ENCODE data around the gene LINGO1. TPM values are rescaled to one million over a fixed set of nuclear protein-coding genes. Genes with fewer than 3 reads are reported as not detected.

Gene LINGO1
- total and polyA plus RNA-seq, 2 donors (not counting 1 experiment from before 2014, with no cell fraction given) = not detected

- peaks cover 0 to 27% (median 3%) of the 10 kb centered on the region in 4 experiments for H3K27me3 ChIP-seq (replicated peaks in 1 of 4; ENCODE audit: control extremely low read depth in 1 of 4, control insufficient read depth in 3 of 4, insufficient read depth in 4 of 4, low read length in 3 of 4)
- no peak overlapping the region for H3K4me3 ChIP-seq (ENCODE audit: control extremely low read depth in 1 of 5, extremely low read depth in 1 of 5, insufficient read depth in 1 of 5, low read depth in 2 of 5, low read length in 4 of 5)
- H3K4me2 ChIP-seq (replicated peaks; ENCODE audit: low read depth, low read length, poor library complexity, severe bottlenecking) = no peak overlapping the region
- ChIA-PET CTCF (no interaction called here), POLR2A (no interaction called here)
- H3K79me2 ChIP-seq (ENCODE audit: control insufficient read depth, insufficient read depth, low read length) = no peaks in the 10 kb centered on the region
- no peaks in the 10 kb centered on the region for H3K36me3 ChIP-seq (replicated peaks in 1 of 2; ENCODE audit: control extremely low read depth in 1 of 2, control insufficient read depth in 1 of 2, extremely low read depth in 1 of 2, insufficient read depth in 2 of 2, low read length in 1 of 2)
- H3K9me3 ChIP-seq (ENCODE audit: control extremely low read depth in 1 of 3, control insufficient read depth in 2 of 3, insufficient read depth in 1 of 3, low read length in 2 of 3) = peaks cover 0 to 18% (median 0%) of the 10 kb centered on the region in 3 donors
- ATAC-seq (ENCODE audit: low read depth) (no peak), DNase-seq (no peak)
- Mint-ChIP-seq H3K9me3 (ENCODE audit: insufficient read depth) (peaks cover 4% of the 10 kb centered on the region), H3K4me1 (no peaks in the 10 kb centered on the region), H3K27ac (no peak overlapping the region), H3K4me3 (no peak overlapping the region), H3K27me3 (peaks cover 38% of the 10 kb centered on the region)
- no peak overlapping the region for H3K9ac ChIP-seq (ENCODE audit: low read length)
- no peaks in the 10 kb centered on the region for H3K4me1 ChIP-seq (ENCODE audit: control insufficient read depth in 2 of 2, insufficient read depth in 2 of 2, low read length in 2 of 2)
- no peak overlapping the region for H2AFZ ChIP-seq (ENCODE audit: insufficient read depth, low read depth, low read length, poor library complexity, severe bottlenecking)
- H3K27ac ChIP-seq (ENCODE audit: low read length in 2 of 2) = no peak overlapping the region
- H4K20me1 ChIP-seq (ENCODE audit: control insufficient read depth, insufficient read depth, low read length, poor library complexity, severe bottlenecking) = no peaks in the 10 kb centered on the region
- WGBS (ENCODE audit: insufficient coverage) = 36% methylated on average over 3 of the region's 4 CpGs
- intact Hi-C loops (cut with micrococcal nuclease) = no loop called here
- TF ChIP-seq, protein P1, sequence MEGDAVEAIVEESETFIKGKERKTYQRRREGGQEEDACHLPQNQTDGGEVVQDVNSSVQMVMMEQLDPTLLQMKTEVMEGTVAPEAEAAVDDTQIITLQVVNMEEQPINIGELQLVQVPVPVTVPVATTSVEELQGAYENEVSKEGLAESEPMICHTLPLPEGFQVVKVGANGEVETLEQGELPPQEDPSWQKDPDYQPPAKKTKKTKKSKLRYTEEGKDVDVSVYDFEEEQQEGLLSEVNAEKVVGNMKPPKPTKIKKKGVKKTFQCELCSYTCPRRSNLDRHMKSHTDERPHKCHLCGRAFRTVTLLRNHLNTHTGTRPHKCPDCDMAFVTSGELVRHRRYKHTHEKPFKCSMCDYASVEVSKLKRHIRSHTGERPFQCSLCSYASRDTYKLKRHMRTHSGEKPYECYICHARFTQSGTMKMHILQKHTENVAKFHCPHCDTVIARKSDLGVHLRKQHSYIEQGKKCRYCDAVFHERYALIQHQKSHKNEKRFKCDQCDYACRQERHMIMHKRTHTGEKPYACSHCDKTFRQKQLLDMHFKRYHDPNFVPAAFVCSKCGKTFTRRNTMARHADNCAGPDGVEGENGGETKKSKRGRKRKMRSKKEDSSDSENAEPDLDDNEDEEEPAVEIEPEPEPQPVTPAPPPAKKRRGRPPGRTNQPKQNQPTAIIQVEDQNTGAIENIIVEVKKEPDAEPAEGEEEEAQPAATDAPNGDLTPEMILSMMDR (IDR thresholded peaks at IDR 0.05) = no peak
- TF ChIP-seq EZH2 (IDR thresholded peaks at IDR 0.05; ENCODE audit: borderline replicate concordance, insufficient read depth, low read depth, low read length, poor library complexity, severe bottlenecking) = no peak
Observed at GRCh38 chr15:77654975-77655374, 22.3 kb upstream of the LINGO1 start.

GRCh38 chr15:77653832-77654480 is 21.2 kb upstream of the LINGO1 start:
- CTCF ChIA-PET = interaction anchor here (0.7 kb wide), 1 partner anchor 20 kb away, joined by 3 read pairs; no protein-coding TSS in a partner anchor

More at GRCh38 chr15:77653832-77654480, 21.2 kb upstream of the LINGO1 start:
- Histone ChIP-seq H3K4me3 (ENCODE audit: control extremely low read depth in 1 of 5, extremely low read depth in 1 of 5, insufficient read depth in 1 of 5, low read depth in 2 of 5, low read length in 4 of 5) (no peak overlapping the region), H3K36me3 (replicated peaks in 1 of 2; ENCODE audit: control extremely low read depth in 1 of 2, control insufficient read depth in 1 of 2, extremely low read depth in 1 of 2, insufficient read depth in 2 of 2, low read length in 1 of 2) (no peaks in the 10 kb centered on the region), H3K9ac (ENCODE audit: low read length) (no peak overlapping the region), H3K27ac (ENCODE audit: low read length in 2 of 2) (no peak overlapping the region), H3K9me3 (ENCODE audit: control extremely low read depth in 1 of 3, control insufficient read depth in 2 of 3, insufficient read depth in 1 of 3, low read length in 2 of 3) (peaks cover 0 to 18% (median 0%) of the 10 kb centered on the region in 3 donors), H3K4me2 (replicated peaks; ENCODE audit: low read depth, low read length, poor library complexity, severe bottlenecking) (no peak overlapping the region), H3K79me2 (ENCODE audit: control insufficient read depth, insufficient read depth, low read length) (no peaks in the 10 kb centered on the region), H3K4me1 (ENCODE audit: control insufficient read depth in 2 of 2, insufficient read depth in 2 of 2, low read length in 2 of 2) (no peaks in the 10 kb centered on the region), H3K27me3 (replicated peaks in 1 of 4; ENCODE audit: control extremely low read depth in 1 of 4, control insufficient read depth in 3 of 4, insufficient read depth in 4 of 4, low read length in 3 of 4) (peaks cover 0 to 27% (median 3%) of the 10 kb centered on the region in 4 experiments), H2AFZ (ENCODE audit: insufficient read depth, low read depth, low read length, poor library complexity, severe bottlenecking) (no peak overlapping the region), H4K20me1 (ENCODE audit: control insufficient read depth, insufficient read depth, low read length, poor library complexity, severe bottlenecking) (no peaks in the 10 kb centered on the region)
- POLR2A ChIA-PET = no interaction called here
- Mint-ChIP-seq H3K4me1 (no peaks in the 10 kb centered on the region), H3K27ac (no peak overlapping the region), H3K4me3 (no peak overlapping the region), H3K27me3 (peaks cover 40% of the 10 kb centered on the region), H3K9me3 (ENCODE audit: insufficient read depth) (peaks cover 4% of the 10 kb centered on the region)
- TF ChIP-seq EZH2 (IDR thresholded peaks at IDR 0.05; ENCODE audit: borderline replicate concordance, insufficient read depth, low read depth, low read length, poor library complexity, severe bottlenecking) = no peak
- TF ChIP-seq, protein P1 (IDR thresholded peaks at IDR 0.05) = no peak
- ATAC-seq (ENCODE audit: low read depth) (no peak), DNase-seq (no peak)
- WGBS (ENCODE audit: insufficient coverage) = 83% methylated on average over 4 of the region's 4 CpGs
- intact Hi-C loops (cut with micrococcal nuclease) = no loop called here

All from B cell (primary cell).